ENCODE results near the gene EVPL. TPM values are rescaled to one million over a fixed set of nuclear protein-coding genes. Genes with fewer than 3 reads are reported as not detected.

EVPL gene
- total RNA-seq, 1 experiment from 2014 or later = 1.3 TPM

- TF ChIP-seq ZNF425 (CRISPR knock-in tag; conservative IDR thresholded peaks at IDR 0.05) (no peak), ATF3 (CRISPR knock-in tag; conservative IDR thresholded peaks at IDR 0.05) (no peak), CBFB (CRISPR knock-in tag; IDR thresholded peaks at IDR 0.05; ENCODE audit: low read depth) (no peak), STAT6 (CRISPR knock-in tag; conservative IDR thresholded peaks at IDR 0.05; ENCODE audit: low read depth) (no peak), OVOL2 (CRISPR knock-in tag; IDR thresholded peaks at IDR 0.05; ENCODE audit: borderline replicate concordance) (no peak), GABPB1 (CRISPR knock-in tag; IDR thresholded peaks at IDR 0.05) (no peak)
Observed at GRCh38 chr17:76022285-76022684, 4.8 kb downstream of the EVPL start (continued).

- Mint-ChIP-seq H3K4me1 (no peaks in the 10 kb centered on the region), H3K27me3 (ENCODE audit: low read depth) (no peaks in the 10 kb centered on the region), H3K27ac (no peak overlapping the region), H3K36me3 (no peaks in the 10 kb centered on the region), H3K9me3 (no peaks in the 10 kb centered on the region), H3K4me3 (no peak overlapping the region)
- no peak for DNase-seq (ENCODE audit: low spot score)
- POLR2A ChIA-PET = interaction anchor here (0.9 kb wide), 1 partner anchor 10 kb away, joined by 3 read pairs; no protein-coding TSS in a partner anchor
- CTCF ChIA-PET = interaction anchor here (0.7 to 3.6 kb wide), 12 partner anchors 10 to 378 kb away, joined by 3 to 17 read pairs (median 5); partner anchors contain the start of gene CDK3
- no peak for ATAC-seq
- TF ChIP-seq NFYB (CRISPR knock-in tag; conservative IDR thresholded peaks at IDR 0.05; ENCODE audit: low read depth) (no peak), ZNF416 (CRISPR knock-in tag; IDR thresholded peaks at IDR 0.05) (no peak), ZNF263 (CRISPR knock-in tag; IDR thresholded peaks at IDR 0.05; ENCODE audit: low read depth) (no peak), E2F1 (CRISPR knock-in tag; IDR thresholded peaks at IDR 0.05) (no peak), ATF6 (CRISPR knock-in tag; IDR thresholded peaks at IDR 0.05) (no peak), TP53 (CRISPR knock-in tag; IDR thresholded peaks at IDR 0.05) (no peak), MAX (CRISPR knock-in tag; IDR thresholded peaks at IDR 0.05) (no peak), JAZF1 (CRISPR knock-in tag; IDR thresholded peaks at IDR 0.05) (no peak), ATF2 (CRISPR knock-in tag; IDR thresholded peaks at IDR 0.05; ENCODE audit: borderline replicate concordance, low read depth) (no peak), ATF1 (CRISPR knock-in tag; IDR thresholded peaks at IDR 0.05) (no peak), ATF3 (CRISPR knock-in tag; conservative IDR thresholded peaks at IDR 0.05) (no peak), FOXP4 (CRISPR knock-in tag; IDR thresholded peaks at IDR 0.05) (no peak), TCF7 (CRISPR knock-in tag; IDR thresholded peaks at IDR 0.05; ENCODE audit: low read depth) (no peak), SP1 (CRISPR knock-in tag; conservative IDR thresholded peaks at IDR 0.05) (no peak), ESRRA (CRISPR knock-in tag; IDR thresholded peaks at IDR 0.05; ENCODE audit: borderline replicate concordance) (no peak), ZNF121 (CRISPR knock-in tag; IDR thresholded peaks at IDR 0.05) (no peak), USF2 (CRISPR knock-in tag; IDR thresholded peaks at IDR 0.05) (no peak)
Observed at GRCh38 chr17:76019833-76020467, 7.2 kb downstream of the EVPL start.

All from WTC11 (cell line).